ENCODE measurements around the gene GXYLT1. TPM values are rescaled to one million over a fixed set of nuclear protein-coding genes. Genes with fewer than 3 reads are reported as not detected.

The GXYLT1 gene
- total RNA-seq, 1 experiment from 2014 or later = 12.6 TPM

- no peaks in the 10 kb centered on the region for H3K36me3 Mint-ChIP-seq
- no peak for ATAC-seq
- POLR2A ChIA-PET = no interaction called here
- no peaks in the 10 kb centered on the region for H3K27me3 Mint-ChIP-seq (ENCODE audit: low read depth)
- no peak for DNase-seq (ENCODE audit: low spot score)
- H3K27ac Mint-ChIP-seq = no peak overlapping the region
- H3K4me3 Mint-ChIP-seq = no peak overlapping the region
- H3K4me1 Mint-ChIP-seq = no peaks in the 10 kb centered on the region
- TF ChIP-seq SOX15 (CRISPR knock-in tag; IDR thresholded peaks at IDR 0.05) (no peak), JAZF1 (CRISPR knock-in tag; IDR thresholded peaks at IDR 0.05) (no peak), PRDM15 (CRISPR knock-in tag; IDR thresholded peaks at IDR 0.05) (no peak), ZMAT4 (CRISPR knock-in tag; IDR thresholded peaks at IDR 0.05) (no peak), NFATC4 (CRISPR knock-in tag; IDR thresholded peaks at IDR 0.05) (no peak), TP53 (CRISPR knock-in tag; IDR thresholded peaks at IDR 0.05) (no peak), ZNF532 (CRISPR knock-in tag; IDR thresholded peaks at IDR 0.05; ENCODE audit: borderline replicate concordance) (no peak), IRF2 (CRISPR knock-in tag; IDR thresholded peaks at IDR 0.05; ENCODE audit: borderline replicate concordance, low read depth) (no peak), ZNF671 (CRISPR knock-in tag; IDR thresholded peaks at IDR 0.05) (no peak), ZNF232 (CRISPR knock-in tag; IDR thresholded peaks at IDR 0.05) (no peak), TEAD4 (CRISPR knock-in tag; IDR thresholded peaks at IDR 0.05) (no peak), CDX4 (CRISPR knock-in tag; IDR thresholded peaks at IDR 0.05; ENCODE audit: borderline replicate concordance) (no peak), PREB (CRISPR knock-in tag; IDR thresholded peaks at IDR 0.05; ENCODE audit: borderline replicate concordance) (no peak), CREM (CRISPR knock-in tag; IDR thresholded peaks at IDR 0.05) (no peak), ZBTB43 (CRISPR knock-in tag; IDR thresholded peaks at IDR 0.05) (no peak), HMGXB4 (CRISPR knock-in tag; IDR thresholded peaks at IDR 0.05) (no peak), E2F1 (CRISPR knock-in tag; IDR thresholded peaks at IDR 0.05) (no peak), E2F5 (CRISPR knock-in tag; IDR thresholded peaks at IDR 0.05) (no peak), MYBL2 (CRISPR knock-in tag; IDR thresholded peaks at IDR 0.05) (no peak), GTF2I (CRISPR knock-in tag; conservative IDR thresholded peaks at IDR 0.05) (no peak)
- H3K9me3 Mint-ChIP-seq = no peaks in the 10 kb centered on the region
- CTCF ChIA-PET = interaction anchor here (0.7 kb wide), 1 partner anchor 91 kb away, joined by 3 read pairs; no protein-coding TSS in a partner anchor
These were observed 43.1 kb upstream of the GXYLT1 start for GRCh38 chr12:42187799-42188198.
